Stimulated activated CD4-positive, alpha-beta T cell treated with anti-CD3 and anti-CD28 coated beads, Interleukin-12 subunit alpha, Interleukin-12 subunit beta, amount 100 ng/mL, for 24 hours (primary cell): Measurements from ENCODE around the gene MAP3K5.
"Not testable (repeated sequence)": the region's sequence is repeated elsewhere in the genome, so short reads cannot be mapped to it uniquely, and the experiment has no call there.

Experiments
- DNase-seq, 2 experiments: peaks; one replicate each; pipeline ENCODE4 v3.0.0-alpha.2; 2020; ENCODE audit warnings: low read depth in 2 of 2

The MAP3K5 gene

GRCh38 chr6:136791296-136792094 is 782 bp downstream of the MAP3K5 start:
- DNase-seq = peak in 1 of 2 experiments; percentile 35

GRCh38 chr6:136790411-136791295 is 1.6 kb downstream of the MAP3K5 start:
- no peak for DNase-seq

- not testable (repeated sequence) for DNase-seq
These were observed 2.8 kb downstream of the MAP3K5 start for GRCh38 chr6:136789440-136789839.

GRCh38 chr6:136788069-136788902 is 4.0 kb downstream of the MAP3K5 start:
- no peak for DNase-seq

GRCh38 chr6:136787726-136788068 is 4.6 kb downstream of the MAP3K5 start:
- DNase-seq = no peak

DNA sequence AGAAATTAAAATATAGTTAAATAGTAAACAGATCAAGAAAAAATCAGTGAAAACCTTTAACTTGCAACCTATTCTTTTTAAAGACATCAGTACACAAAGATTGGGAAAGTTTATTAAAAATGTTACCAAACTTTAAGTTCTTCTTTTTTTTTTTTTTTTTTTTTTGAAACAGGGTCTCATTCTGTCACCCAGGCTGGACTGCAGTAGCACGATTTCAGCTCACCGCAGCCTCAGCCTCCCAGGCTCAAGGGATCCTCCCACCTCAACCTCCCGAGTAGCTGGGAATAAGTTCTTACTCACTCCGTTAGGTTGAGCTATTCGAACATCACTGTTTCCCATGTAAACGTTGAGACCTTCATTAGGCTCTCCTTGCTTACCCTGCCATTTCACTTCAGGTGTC is 5.6 kb downstream of the MAP3K5 start:
- no peak for DNase-seq

- DNase-seq = peak in 1 of 2 experiments; percentile 22
These were observed 7.1 kb downstream of the MAP3K5 start for GRCh38 chr6:136784910-136785746.

- DNase-seq = no peak
These were observed 8.0 kb downstream of the MAP3K5 start for GRCh38 chr6:136784271-136784664.

- DNase-seq = no peak
These were observed 8.6 kb downstream of the MAP3K5 start for GRCh38 chr6:136783495-136784270.

GRCh38 chr6:136783021-136783420 is 9.3 kb downstream of the MAP3K5 start:
- no peak for DNase-seq

DNA sequence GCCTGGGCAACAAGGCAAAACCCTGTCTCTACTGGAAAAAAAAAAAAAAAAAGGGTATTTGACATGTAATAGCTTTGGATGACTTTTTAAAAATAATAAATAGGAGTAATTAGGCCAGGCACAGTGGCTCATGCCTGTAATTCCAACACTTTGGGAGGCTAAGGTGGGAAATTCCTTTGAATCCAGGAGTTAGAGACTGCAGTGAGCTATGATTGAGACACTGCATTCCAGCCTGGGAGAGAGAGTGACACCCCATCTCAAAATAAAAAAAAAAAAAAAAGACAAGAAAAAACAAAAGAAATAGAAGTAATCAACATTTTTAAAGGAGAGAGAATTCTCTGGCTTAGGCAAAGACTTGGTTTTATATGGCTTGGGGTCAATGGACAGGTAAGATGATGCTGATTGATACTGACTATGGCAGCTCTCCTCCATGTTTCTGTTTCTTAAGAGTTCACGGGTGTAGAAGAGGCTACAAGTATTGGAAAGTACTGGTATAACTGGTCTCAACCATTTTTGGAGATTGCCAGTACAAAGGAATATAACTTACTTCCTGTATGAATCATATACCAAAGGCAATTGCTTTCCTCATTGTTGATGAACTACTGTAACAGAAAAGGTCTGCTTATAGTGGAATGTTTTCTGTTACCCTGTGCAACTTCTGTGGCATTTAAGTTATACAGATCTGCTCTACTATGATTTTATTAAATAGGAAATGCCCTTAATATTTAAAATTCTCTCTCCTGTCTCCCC is 10.1 kb downstream of the MAP3K5 start:
- DNase-seq = no peak

DNA sequence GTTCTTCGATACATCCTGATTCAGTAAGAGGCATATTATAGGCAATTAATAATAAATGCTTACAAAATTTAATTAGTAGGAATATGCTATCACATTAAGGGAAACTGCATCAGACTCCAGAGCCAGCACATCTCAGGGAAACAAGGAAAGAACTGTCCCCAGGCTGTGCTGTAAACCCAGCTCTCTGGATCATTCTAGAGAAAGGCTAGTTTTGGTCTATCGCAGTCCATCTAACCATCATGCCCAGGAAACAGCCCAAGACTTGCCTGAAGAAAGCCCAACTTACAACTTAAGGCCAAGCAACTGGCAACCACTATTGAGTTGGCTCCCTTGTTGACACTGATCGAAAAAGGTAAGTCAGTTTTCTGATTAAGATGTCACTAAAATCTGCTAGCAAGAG is 11.3 kb downstream of the MAP3K5 start:
- no peak for DNase-seq

DNA sequence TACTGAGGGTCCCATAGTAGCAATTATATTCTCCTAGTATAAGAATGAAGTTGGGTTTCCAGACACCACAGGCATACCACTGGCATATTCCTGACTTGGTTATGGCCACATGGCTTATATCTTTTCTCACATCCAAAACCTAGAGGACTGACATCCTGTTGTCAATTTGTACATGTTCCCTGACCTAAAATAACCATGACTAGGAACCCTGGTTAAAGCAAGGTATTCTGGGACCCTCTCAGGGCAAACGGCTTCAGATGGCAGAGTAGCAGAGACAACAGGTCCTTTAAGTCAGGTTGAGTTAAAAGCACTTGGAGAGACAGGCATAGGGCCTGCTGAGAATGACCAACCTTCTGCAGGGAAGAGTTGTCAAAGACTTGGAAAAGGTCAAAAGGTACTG is 12.6 kb downstream of the MAP3K5 start:
- DNase-seq = no peak

GRCh38 chr6:136777651-136778050 is 14.6 kb downstream of the MAP3K5 start:
- DNase-seq = no peak

DNA sequence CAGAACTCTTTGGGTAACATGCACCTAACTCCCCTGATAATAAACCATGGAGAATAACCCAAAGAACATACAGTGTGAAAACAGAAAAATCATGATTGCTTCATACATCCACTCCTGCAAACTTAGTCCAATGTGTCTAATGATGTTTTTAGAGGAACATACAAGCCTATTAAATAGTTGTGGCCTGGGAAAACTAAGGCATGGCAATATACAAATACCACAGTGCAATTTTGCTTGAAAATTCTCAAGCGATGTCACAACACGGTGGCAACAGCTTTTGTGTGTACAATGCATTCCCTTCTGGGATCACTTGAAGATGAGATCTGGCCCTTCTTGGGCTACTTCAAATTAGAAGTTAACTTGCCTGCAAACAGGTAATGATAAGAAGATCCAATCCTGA is 16.7 kb downstream of the MAP3K5 start:
- no peak for DNase-seq

DNA sequence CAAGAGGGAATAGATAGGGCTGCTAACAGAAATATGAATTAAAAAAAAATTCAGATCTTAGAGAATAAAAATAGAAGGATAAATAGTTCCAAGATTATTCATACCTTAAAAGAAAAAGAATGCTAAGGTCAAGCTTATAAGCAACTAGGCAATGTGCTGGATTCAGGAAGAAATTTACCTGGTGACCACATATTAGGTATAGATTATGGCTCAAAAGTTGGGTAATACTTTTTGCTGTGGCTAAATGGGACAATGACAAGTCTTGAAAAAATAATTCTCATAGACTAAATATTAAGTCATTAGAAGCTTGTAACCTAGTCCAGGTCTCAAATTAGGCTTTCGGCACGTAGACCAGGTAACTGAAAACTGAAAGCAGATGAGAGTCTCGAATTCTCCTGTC is 17.2 kb downstream of the MAP3K5 start:
- no peak for DNase-seq

- DNase-seq = no peak
These were observed 17.8 kb downstream of the MAP3K5 start for GRCh38 chr6:136774228-136775041.

DNA sequence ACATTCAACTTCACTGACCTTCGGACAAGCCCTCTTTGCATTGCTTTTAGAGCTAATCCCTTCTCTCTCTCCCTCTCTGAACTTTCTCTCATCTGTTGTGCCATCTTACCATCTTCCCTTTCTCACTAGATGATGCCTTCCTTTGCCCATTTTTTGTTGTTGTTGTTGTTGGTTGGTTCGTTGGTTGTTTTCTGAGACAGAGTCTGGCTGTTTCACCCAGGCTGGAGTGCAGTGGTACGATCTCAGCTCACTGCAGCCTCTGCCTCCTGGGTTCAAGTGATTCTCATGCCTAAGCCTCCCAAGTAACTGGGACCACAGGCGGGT is 18.8 kb downstream of the MAP3K5 start:
- no peak for DNase-seq
